Measurements from ENCODE around the gene STMND1. TPM values are rescaled to one million over a fixed set of nuclear protein-coding genes. Genes with fewer than 3 reads are reported as not detected.

STMND1 gene
- total RNA-seq, 1 donor = not detected

DNA sequence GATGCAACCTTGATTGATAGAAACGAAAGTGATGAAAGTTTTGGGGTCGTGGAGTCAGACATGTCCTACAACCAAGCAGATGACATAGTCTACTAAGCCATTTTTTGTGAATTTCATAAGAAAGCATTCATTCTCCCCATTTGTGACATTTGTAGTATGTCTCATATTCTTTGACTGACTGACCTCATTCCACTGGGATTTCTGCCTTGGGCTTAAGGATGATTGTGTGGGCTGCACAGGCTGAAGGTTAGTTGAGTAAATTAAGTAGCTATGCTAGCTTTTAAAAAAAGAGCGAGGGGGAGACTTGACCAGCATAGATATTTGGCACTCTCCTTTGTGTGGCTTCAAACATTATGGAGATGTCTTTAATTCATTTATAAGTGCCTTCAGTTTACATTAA, 28.9 kb downstream of the STMND1 start:
- Histone ChIP-seq H3K4me2 (ENCODE audit: insufficient read depth, low read length) (peak overlapping the region; percentile 2), H4K20me1 (ENCODE audit: insufficient read depth, low read length) (no peaks in the 10 kb centered on the region), H3K79me2 (ENCODE audit: insufficient read depth, low read length) (no peaks in the 10 kb centered on the region), H3K9me3 (ENCODE audit: low read depth, low read length) (no peaks in the 10 kb centered on the region), H3K27ac (ENCODE audit: low read depth, low read length) (no peak overlapping the region), H2AFZ (ENCODE audit: low read length) (no peak overlapping the region), H3K36me3 (ENCODE audit: insufficient read depth, low read length) (no peaks in the 10 kb centered on the region), H3K4me3 (ENCODE audit: insufficient read depth, low read length) (no peak overlapping the region), H3K4me1 (ENCODE audit: insufficient read depth, low read length) (peaks cover 5% of the 10 kb centered on the region), H3K27me3 (ENCODE audit: insufficient read depth, low read length) (peaks cover 6% of the 10 kb centered on the region)
- TF ChIP-seq, protein P1, sequence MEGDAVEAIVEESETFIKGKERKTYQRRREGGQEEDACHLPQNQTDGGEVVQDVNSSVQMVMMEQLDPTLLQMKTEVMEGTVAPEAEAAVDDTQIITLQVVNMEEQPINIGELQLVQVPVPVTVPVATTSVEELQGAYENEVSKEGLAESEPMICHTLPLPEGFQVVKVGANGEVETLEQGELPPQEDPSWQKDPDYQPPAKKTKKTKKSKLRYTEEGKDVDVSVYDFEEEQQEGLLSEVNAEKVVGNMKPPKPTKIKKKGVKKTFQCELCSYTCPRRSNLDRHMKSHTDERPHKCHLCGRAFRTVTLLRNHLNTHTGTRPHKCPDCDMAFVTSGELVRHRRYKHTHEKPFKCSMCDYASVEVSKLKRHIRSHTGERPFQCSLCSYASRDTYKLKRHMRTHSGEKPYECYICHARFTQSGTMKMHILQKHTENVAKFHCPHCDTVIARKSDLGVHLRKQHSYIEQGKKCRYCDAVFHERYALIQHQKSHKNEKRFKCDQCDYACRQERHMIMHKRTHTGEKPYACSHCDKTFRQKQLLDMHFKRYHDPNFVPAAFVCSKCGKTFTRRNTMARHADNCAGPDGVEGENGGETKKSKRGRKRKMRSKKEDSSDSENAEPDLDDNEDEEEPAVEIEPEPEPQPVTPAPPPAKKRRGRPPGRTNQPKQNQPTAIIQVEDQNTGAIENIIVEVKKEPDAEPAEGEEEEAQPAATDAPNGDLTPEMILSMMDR (IDR thresholded peaks at IDR 0.05; ENCODE audit: extremely low read depth, low read depth, low read length) = no peak
- no peak for DNase-seq (ENCODE audit: insufficient read length, low spot score, missing footprints)

DNA sequence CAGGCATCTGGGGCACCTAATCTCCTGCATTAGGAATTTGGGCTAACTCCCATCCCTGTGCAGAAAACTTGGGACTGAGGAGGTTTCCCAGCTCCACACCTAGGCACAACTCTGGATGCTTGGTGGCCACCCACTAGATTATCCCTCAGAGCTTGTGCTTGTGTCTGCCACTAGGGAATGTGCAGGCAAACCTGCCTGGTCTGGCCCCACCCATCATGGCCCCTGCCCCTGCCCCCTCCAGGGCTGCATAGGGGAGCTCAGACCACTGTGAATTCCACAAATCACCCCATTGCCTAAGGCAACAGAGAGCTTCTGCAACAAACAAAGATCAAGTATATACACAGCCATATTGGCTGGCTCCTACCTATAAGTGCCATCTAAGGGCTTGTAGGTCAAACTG, 31.1 kb downstream of the STMND1 start:
- no peak for DNase-seq (ENCODE audit: insufficient read length, low spot score, missing footprints)
- H3K36me3 ChIP-seq (ENCODE audit: insufficient read depth, low read length) = no peaks in the 10 kb centered on the region
- H3K27ac ChIP-seq (ENCODE audit: low read depth, low read length) = no peak overlapping the region
- no peak overlapping the region for H3K4me2 ChIP-seq (ENCODE audit: insufficient read depth, low read length)
- H3K79me2 ChIP-seq (ENCODE audit: insufficient read depth, low read length) = no peaks in the 10 kb centered on the region
- no peaks in the 10 kb centered on the region for H3K9me3 ChIP-seq (ENCODE audit: low read depth, low read length)
- H3K4me1 ChIP-seq (ENCODE audit: insufficient read depth, low read length) = peaks cover 5% of the 10 kb centered on the region
- H2AFZ ChIP-seq (ENCODE audit: low read length) = no peak overlapping the region
- no peak overlapping the region for H3K4me3 ChIP-seq (ENCODE audit: insufficient read depth, low read length)
- TF ChIP-seq, protein P1 (IDR thresholded peaks at IDR 0.05; ENCODE audit: extremely low read depth, low read depth, low read length) = no peak
- H3K27me3 ChIP-seq (ENCODE audit: insufficient read depth, low read length) = peaks cover 3% of the 10 kb centered on the region
- H4K20me1 ChIP-seq (ENCODE audit: insufficient read depth, low read length) = no peaks in the 10 kb centered on the region

DNA sequence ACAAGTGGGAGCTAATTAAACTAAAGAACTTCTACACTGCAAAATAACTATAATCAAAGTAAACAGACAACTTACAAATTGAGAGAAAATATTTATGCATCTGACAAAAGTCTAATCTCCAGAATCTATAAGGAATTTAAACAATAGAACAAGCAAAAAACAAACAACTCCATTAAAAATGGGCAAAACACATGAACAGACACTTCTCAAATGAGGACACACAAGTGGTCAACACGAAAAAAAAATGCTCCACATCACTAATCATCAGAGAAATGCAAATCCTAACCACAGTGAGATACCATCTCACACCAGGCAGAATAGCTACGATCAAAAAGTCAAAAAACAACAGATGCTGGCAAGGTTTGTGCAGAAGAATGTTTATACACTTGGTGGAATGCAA, 36.2 kb downstream of the STMND1 start:
- H3K9me3 ChIP-seq (ENCODE audit: low read depth, low read length) = peaks cover 2% of the 10 kb centered on the region
- no peaks in the 10 kb centered on the region for H3K79me2 ChIP-seq (ENCODE audit: insufficient read depth, low read length)
- no peak for DNase-seq (ENCODE audit: insufficient read length, low spot score, missing footprints)
- H3K27me3 ChIP-seq (ENCODE audit: insufficient read depth, low read length) = peaks cover 3% of the 10 kb centered on the region
- H3K4me1 ChIP-seq (ENCODE audit: insufficient read depth, low read length) = no peaks in the 10 kb centered on the region
- TF ChIP-seq, protein P1 (IDR thresholded peaks at IDR 0.05; ENCODE audit: extremely low read depth, low read depth, low read length) = no peak
- H3K4me2 ChIP-seq (ENCODE audit: insufficient read depth, low read length) = no peak overlapping the region
- H3K4me3 ChIP-seq (ENCODE audit: insufficient read depth, low read length) = no peak overlapping the region
- no peak overlapping the region for H3K27ac ChIP-seq (ENCODE audit: low read depth, low read length)
- H4K20me1 ChIP-seq (ENCODE audit: insufficient read depth, low read length) = no peaks in the 10 kb centered on the region
- no peaks in the 10 kb centered on the region for H3K36me3 ChIP-seq (ENCODE audit: insufficient read depth, low read length)
- no peak overlapping the region for H2AFZ ChIP-seq (ENCODE audit: low read length)

DNA sequence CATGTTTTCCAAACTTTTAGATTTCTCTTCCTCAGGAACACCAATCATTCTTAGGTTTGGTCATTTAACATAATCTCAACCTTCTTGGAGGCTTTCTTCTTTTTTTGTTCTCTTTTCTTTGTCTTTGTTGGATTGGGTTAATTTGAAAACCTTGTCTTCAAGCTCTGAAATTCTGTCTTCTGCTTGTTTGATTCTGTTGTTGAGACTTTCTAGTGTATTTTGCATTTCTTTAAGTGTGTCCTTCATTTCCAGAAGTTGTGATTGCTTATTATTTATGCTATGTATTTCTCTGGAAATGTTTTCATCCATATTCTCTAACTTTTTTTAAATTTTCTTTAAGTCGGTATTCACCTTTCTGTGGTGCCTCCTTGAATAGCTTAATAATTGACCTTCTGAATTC, 42.2 kb downstream of the STMND1 start:
- H2AFZ ChIP-seq (ENCODE audit: low read length) = no peak overlapping the region
- no peaks in the 10 kb centered on the region for H3K4me1 ChIP-seq (ENCODE audit: insufficient read depth, low read length)

More for the DNA sequence above, 42.2 kb downstream of the STMND1 start:
- Histone ChIP-seq H3K4me2 (ENCODE audit: insufficient read depth, low read length) (no peak overlapping the region), H3K27me3 (ENCODE audit: insufficient read depth, low read length) (no peaks in the 10 kb centered on the region), H3K79me2 (ENCODE audit: insufficient read depth, low read length) (no peaks in the 10 kb centered on the region), H3K36me3 (ENCODE audit: insufficient read depth, low read length) (no peaks in the 10 kb centered on the region), H3K27ac (ENCODE audit: low read depth, low read length) (no peak overlapping the region), H4K20me1 (ENCODE audit: insufficient read depth, low read length) (no peaks in the 10 kb centered on the region), H3K9me3 (ENCODE audit: low read depth, low read length) (no peaks in the 10 kb centered on the region), H3K4me3 (ENCODE audit: insufficient read depth, low read length) (no peak overlapping the region)
- no peak for DNase-seq (ENCODE audit: insufficient read length, low spot score, missing footprints)
- TF ChIP-seq, protein P1 (IDR thresholded peaks at IDR 0.05; ENCODE audit: extremely low read depth, low read depth, low read length) = no peak
